HEK293 (cell line): ENCODE data around the gene MADCAM1.

Experiments used
- CTCF ChIA-PET: fragments of 350-600 bp; formaldehyde crosslinking; extraction: SDS; loops from one replicate; lab custom pipeline; 2021; ENCODE audit warnings: antibody characterized with exemption; lab: Yijun Ruan, JAX
- POLR2A ChIA-PET: fragments of 300-600 bp; formaldehyde crosslinking; extraction: SDS; loops from one replicate; lab custom pipeline; 2020; ENCODE audit warnings: antibody characterized with exemption, inconsistent platforms; lab: Yijun Ruan, JAX
- H3K27ac ChIP-seq: fragments of 200-500 bp; sonication (Bioruptor generic); 2 replicates; pipeline ENCODE4 v1.5.1; 2014; ENCODE audit warnings: low read depth, low read length, control low read depth, inconsistent platforms; ENCODE audit errors: extremely low read depth
- H3K36me3 ChIP-seq, 2 experiments: fragments of 200-500 bp in 1 of 2; sonication (Bioruptor generic) in 1 of 2; 1 replicate in 1 of 2; 2 replicates in 1 of 2; pipeline ENCODE4 v1.5.1; 2014 to 2017; ENCODE audit warnings: inconsistent platforms in 2 of 2, low read length in 2 of 2; ENCODE audit not compliant: control insufficient read depth in 2 of 2, insufficient read depth in 1 of 2
- H3K4me1 ChIP-seq: fragments of 200-500 bp; sonication (Bioruptor generic); 2 replicates; pipeline ENCODE4 v1.5.1; 2014; ENCODE audit warnings: mild to moderate bottlenecking, low read length, inconsistent platforms; ENCODE audit not compliant: control insufficient read depth, insufficient read depth
- H3K4me3 ChIP-seq: 2 replicates; pipeline ENCODE4 v1.5.1; 2011; ENCODE audit warnings: low read depth, mild to moderate bottlenecking, control low read depth, low read length, moderate library complexity
- H3K9me3 ChIP-seq: fragments of 200-500 bp; sonication (Bioruptor generic); 2 replicates; pipeline ENCODE4 v1.5.1; 2014; ENCODE audit warnings: low read depth, low read length, inconsistent platforms; ENCODE audit not compliant: control insufficient read depth, insufficient read depth
- ATF2 ChIP-seq: fragments of 450-650 bp; formaldehyde crosslinking; IDR thresholded peaks from 2 replicates; pipeline ENCODE4 v1.5.1; 2016; ENCODE audit warnings: missing biosample characterization, missing genetic modification characterization, low read depth
- HOXC10 ChIP-seq: sonication (generic); formaldehyde crosslinking; IDR thresholded peaks from 2 replicates; pipeline ENCODE4 v1.8.1; 2023; ENCODE audit warnings: mild to moderate bottlenecking, missing genetic modification reagents
- KLF10 ChIP-seq: fragments of 450-650 bp; IDR thresholded peaks from 2 replicates; pipeline ENCODE4 v1.5.1; 2018; ENCODE audit warnings: missing biosample characterization, mild to moderate bottlenecking, missing genetic modification characterization
- KLF9 ChIP-seq: fragments of 450-650 bp; formaldehyde crosslinking; IDR thresholded peaks from 2 replicates; pipeline ENCODE4 v1.5.1; 2016; ENCODE audit warnings: missing biosample characterization, missing genetic modification characterization, low read depth
- OSR2 ChIP-seq: fragments of 450-650 bp; formaldehyde crosslinking; IDR thresholded peaks from 2 replicates; pipeline ENCODE4 v1.5.1; 2016; ENCODE audit warnings: missing biosample characterization, missing genetic modification characterization
- PRDM6 ChIP-seq: fragments of 450-650 bp; formaldehyde crosslinking; IDR thresholded peaks from 2 replicates; pipeline ENCODE4 v1.5.1; 2017; ENCODE audit warnings: missing biosample characterization, missing genetic modification characterization
- ZNF121 ChIP-seq: fragments of 450-650 bp; formaldehyde crosslinking; IDR thresholded peaks from 2 replicates; pipeline ENCODE4 v1.5.1; 2016; ENCODE audit warnings: missing biosample characterization, missing genetic modification characterization
- ZNF324 ChIP-seq: fragments of 450-650 bp; formaldehyde crosslinking; IDR thresholded peaks from 2 replicates; pipeline ENCODE4 v1.5.1; 2016; ENCODE audit warnings: missing biosample characterization, missing genetic modification characterization
- ZNF558 ChIP-seq: fragments of 450-650 bp; formaldehyde crosslinking; IDR thresholded peaks from 2 replicates; pipeline ENCODE4 v1.5.1; 2016; ENCODE audit warnings: missing biosample characterization, missing genetic modification characterization
- ZNF664 ChIP-seq: fragments of 450-650 bp; formaldehyde crosslinking; IDR thresholded peaks from 2 replicates; pipeline ENCODE4 v1.5.1; 2016; ENCODE audit warnings: missing biosample characterization, missing genetic modification characterization
- ZNF792 ChIP-seq: fragments of 450-650 bp; formaldehyde crosslinking; IDR thresholded peaks from 2 replicates; pipeline ENCODE4 v1.5.1; 2016; ENCODE audit warnings: missing biosample characterization, missing genetic modification characterization
- TF ChIP-seq, protein P1 (sequence below): fragments of 450-650 bp; formaldehyde crosslinking; IDR thresholded peaks from 2 replicates; pipeline ENCODE4 v1.5.1; 2016; ENCODE audit warnings: missing biosample characterization, missing genetic modification characterization

MADCAM1 gene

GRCh38 chr19:512547-513365, 16.5 kb downstream of the MADCAM1 start:
- H3K4me3 ChIP-seq = no peak overlapping the region
- H3K36me3 ChIP-seq = peaks cover 0 to 11% of the 10 kb centered on the region in 2 experiments; a peak in 1 of 3 replicates
- ChIA-PET CTCF (interaction anchor here (2.1 kb wide), 1 partner anchor 62 kb away, joined by 6 read pairs; no protein-coding TSS in a partner anchor), POLR2A (no interaction called here)
- no peak overlapping the region for H3K27ac ChIP-seq
- TF ChIP-seq ZNF121 (tag by site-specific recombination) = no peak
- TF ChIP-seq ZNF324 (tag by site-specific recombination) = no peak
- no peak for TF ChIP-seq HOXC10
- TF ChIP-seq ATF2 = no peak
- TF ChIP-seq KLF9 (tag by site-specific recombination) = peak; percentile 40; the same call in 1 of the 2 replicates
- TF ChIP-seq KLF10 (tag by site-specific recombination) = 0 out of 2 replicates have a peak, but pooled peaks have one; percentile 21
- TF ChIP-seq, all 188 proteins: peak for 2
- H3K9me3 ChIP-seq = no peaks in the 10 kb centered on the region
- H3K4me1 ChIP-seq = peaks cover 5% of the 10 kb centered on the region; the same call in 1 of the 2 replicates

DNA sequence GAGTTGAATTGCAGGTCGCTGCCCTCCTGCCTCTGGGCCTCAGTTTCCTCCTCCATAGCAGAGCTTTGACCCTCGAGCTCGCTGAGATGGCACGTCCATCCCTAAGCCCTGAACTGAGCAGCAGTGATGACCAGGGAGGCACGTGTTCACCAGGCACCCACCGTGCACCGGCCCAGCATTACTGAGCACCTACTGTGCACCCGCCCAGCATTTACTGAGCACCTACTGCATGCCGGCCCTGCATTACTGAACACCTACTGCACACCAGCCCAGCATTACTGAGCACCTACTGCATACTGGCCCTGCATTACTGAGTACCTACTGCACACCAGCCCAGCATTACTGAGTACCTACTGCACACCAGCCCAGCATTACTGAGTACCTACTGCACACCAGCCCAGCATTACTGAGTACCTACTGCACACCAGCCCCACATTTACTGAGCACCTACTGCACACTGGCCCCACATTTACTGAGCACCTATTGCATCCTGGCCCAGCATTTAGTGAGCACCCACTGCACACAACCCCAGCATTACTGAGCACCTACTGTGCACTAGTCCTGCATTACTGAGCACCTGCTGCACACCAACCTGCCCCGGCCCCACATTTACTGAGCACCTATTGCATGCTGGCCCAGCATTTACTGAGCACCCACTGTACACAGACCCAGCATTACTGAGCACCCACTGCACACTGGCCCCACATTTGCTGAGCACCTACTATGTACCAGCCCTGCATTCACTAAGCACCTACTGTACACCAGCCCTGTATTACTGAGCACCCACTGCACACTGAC, 17.3 kb downstream of the MADCAM1 start:
- H3K4me3 ChIP-seq = no peak overlapping the region
- no peaks in the 10 kb centered on the region for H3K9me3 ChIP-seq
- TF ChIP-seq ZNF792 (peak; percentile 98), ZNF558 (tag by site-specific recombination) (no peak)
- peaks cover 4% of the 10 kb centered on the region; the same call in 1 of the 2 replicates for H3K4me1 ChIP-seq
- no peak overlapping the region for H3K27ac ChIP-seq
- ChIA-PET CTCF (no interaction called here), POLR2A (no interaction called here)
- H3K36me3 ChIP-seq = peaks cover 0 to 11% of the 10 kb centered on the region in 2 experiments; a peak in 1 of 3 replicates

DNA sequence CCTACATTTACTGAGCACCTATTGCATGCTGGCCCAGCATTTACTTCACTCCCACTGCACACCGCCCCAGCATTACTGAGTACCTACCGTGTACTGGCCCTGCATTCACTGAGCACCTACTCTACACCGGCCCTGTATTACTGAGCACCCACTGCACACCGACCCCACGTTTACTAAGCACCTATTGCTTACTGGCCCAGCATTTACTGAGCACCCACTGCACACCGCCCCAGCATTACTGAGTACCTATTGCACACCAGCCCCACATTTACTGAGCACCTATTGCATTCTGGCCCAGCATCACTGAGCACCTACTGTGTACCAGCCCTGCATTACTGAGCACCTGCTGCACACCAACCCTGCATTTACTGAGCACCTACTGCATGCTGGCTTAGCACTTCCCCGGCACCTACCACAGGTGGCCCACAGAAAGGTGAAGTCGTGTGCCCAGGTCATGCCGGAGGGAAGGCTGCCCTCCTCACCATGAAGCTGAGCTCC, 17.9 kb downstream of the MADCAM1 start:
- CTCF ChIA-PET = interaction anchor here (1.5 kb wide), 1 partner anchor 8 kb away, joined by 5 read pairs; no protein-coding TSS in a partner anchor
- H3K4me3 ChIP-seq = no peak overlapping the region

More for the DNA sequence above, 17.9 kb downstream of the MADCAM1 start:
- TF ChIP-seq OSR2 (tag by site-specific recombination) = no peak
- TF ChIP-seq ZNF792 = peak; percentile 75; the same call in 1 of the 2 replicates
- TF ChIP-seq ZNF664 = 0 out of 2 replicates have a peak, but pooled peaks have one; percentile 10
- TF ChIP-seq, protein P1, sequence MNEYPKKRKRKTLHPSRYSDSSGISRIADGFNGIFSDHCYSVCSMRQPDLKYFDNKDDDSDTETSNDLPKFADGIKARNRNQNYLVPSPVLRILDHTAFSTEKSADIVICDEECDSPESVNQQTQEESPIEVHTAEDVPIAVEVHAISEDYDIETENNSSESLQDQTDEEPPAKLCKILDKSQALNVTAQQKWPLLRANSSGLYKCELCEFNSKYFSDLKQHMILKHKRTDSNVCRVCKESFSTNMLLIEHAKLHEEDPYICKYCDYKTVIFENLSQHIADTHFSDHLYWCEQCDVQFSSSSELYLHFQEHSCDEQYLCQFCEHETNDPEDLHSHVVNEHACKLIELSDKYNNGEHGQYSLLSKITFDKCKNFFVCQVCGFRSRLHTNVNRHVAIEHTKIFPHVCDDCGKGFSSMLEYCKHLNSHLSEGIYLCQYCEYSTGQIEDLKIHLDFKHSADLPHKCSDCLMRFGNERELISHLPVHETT = no peak
- no peak for TF ChIP-seq PRDM6 (tag by site-specific recombination)
- H3K36me3 ChIP-seq = peaks cover 0 to 11% of the 10 kb centered on the region in 2 experiments; a peak in 1 of 3 replicates
- H3K27ac ChIP-seq = no peak overlapping the region
- POLR2A ChIA-PET = no interaction called here
- 0 out of 2 replicates have a peak, but pooled peaks cover 2% of the 10 kb centered on the region for H3K4me1 ChIP-seq
- no peaks in the 10 kb centered on the region for H3K9me3 ChIP-seq
